MM.1S (cell line): Measurements from ENCODE around the gene ZNF648.

Source experiments
- DNase-seq: peaks from one replicate; pipeline ENCODE4 v3.0.0-alpha.2; 2015
- H2AFZ ChIP-seq: fragments of 300-600 bp; sonication (generic); 2 replicates; pipeline ENCODE4 v1.6.0; 2016; ENCODE audit warnings: antibody characterized with exemption, low read length
- H3F3A ChIP-seq: fragments of 300-600 bp; sonication (generic); 2 replicates; pipeline ENCODE4 v1.6.1; 2016; ENCODE audit warnings: mild to moderate bottlenecking, antibody characterized with exemption, low read length, moderate library complexity, mixed read lengths; ENCODE audit not compliant: insufficient read depth
- H3K27ac ChIP-seq: fragments of 300-600 bp; sonication (generic); 2 replicates; pipeline ENCODE4 v1.5.1; 2016; ENCODE audit warnings: mild to moderate bottlenecking, low read length
- H3K27me3 ChIP-seq: fragments of 300-600 bp; sonication (generic); replicated peaks from 2 replicates; pipeline ENCODE4 v1.6.0; 2016; ENCODE audit warnings: low read length; ENCODE audit not compliant: insufficient read depth
- H3K36me3 ChIP-seq: fragments of 300-600 bp; sonication (generic); replicated peaks from 2 replicates; pipeline ENCODE4 v1.6.1; 2016; ENCODE audit warnings: mild to moderate bottlenecking, low read length, mixed read lengths; ENCODE audit not compliant: insufficient read depth
- H3K4me1 ChIP-seq: fragments of 300-600 bp; sonication (generic); 2 replicates; pipeline ENCODE4 v1.6.1; 2016; ENCODE audit warnings: low read length, mixed read lengths
- H3K4me2 ChIP-seq: fragments of 300-600 bp; sonication (generic); 2 replicates; pipeline ENCODE4 v1.6.0; 2016; ENCODE audit warnings: low read depth, low read length
- H3K4me3 ChIP-seq: fragments of 300-600 bp; sonication (generic); 2 replicates; pipeline ENCODE4 v1.5.1; 2016; ENCODE audit warnings: low read length, mixed read lengths
- H3K79me2 ChIP-seq: fragments of 300-600 bp; sonication (generic); 2 replicates; pipeline ENCODE4 v1.6.1; 2016; ENCODE audit warnings: mixed run types, low read length, mixed read lengths
- H3K9ac ChIP-seq: fragments of 300-600 bp; sonication (generic); 2 replicates; pipeline ENCODE4 v1.6.1; 2016; ENCODE audit warnings: low read length, mixed read lengths
- H3K9me2 ChIP-seq: fragments of 300-600 bp; sonication (generic); replicated peaks from 2 replicates; pipeline ENCODE4 v1.6.1; 2016; ENCODE audit warnings: mild to moderate bottlenecking, low read length, mixed read lengths; ENCODE audit not compliant: insufficient read depth
- H3K9me3 ChIP-seq: fragments of 300-600 bp; sonication (generic); replicated peaks from 2 replicates; pipeline ENCODE4 v1.6.1; 2016; ENCODE audit warnings: mild to moderate bottlenecking, low read length, mixed read lengths; ENCODE audit not compliant: insufficient read depth
- H4K20me1 ChIP-seq: fragments of 300-600 bp; sonication (generic); 2 replicates; pipeline ENCODE4 v1.6.1; 2016; ENCODE audit warnings: mild to moderate bottlenecking, low read length, moderate library complexity, mixed read lengths; ENCODE audit not compliant: insufficient read depth
- CTCF ChIP-seq: fragments of 300-600 bp; sonication (generic); IDR thresholded peaks from 2 replicates; pipeline ENCODE4 v1.5.1; 2016; ENCODE audit warnings: antibody characterized with exemption, low read length, mixed read lengths
- EZH2 ChIP-seq: fragments of 300-600 bp; sonication (generic); optimal IDR thresholded peaks from 2 replicates; pipeline ENCODE3; 2017; ENCODE audit warnings: low read depth, mild to moderate bottlenecking, antibody characterized with exemption, low read length, mixed read lengths
- EZH2phosphoT487 ChIP-seq: fragments of 300-600 bp; sonication (generic); IDR thresholded peaks from 2 replicates; pipeline ENCODE4 v1.6.1; 2018; ENCODE audit warnings: antibody characterized with exemption, low read length

The ZNF648 gene

DNA sequence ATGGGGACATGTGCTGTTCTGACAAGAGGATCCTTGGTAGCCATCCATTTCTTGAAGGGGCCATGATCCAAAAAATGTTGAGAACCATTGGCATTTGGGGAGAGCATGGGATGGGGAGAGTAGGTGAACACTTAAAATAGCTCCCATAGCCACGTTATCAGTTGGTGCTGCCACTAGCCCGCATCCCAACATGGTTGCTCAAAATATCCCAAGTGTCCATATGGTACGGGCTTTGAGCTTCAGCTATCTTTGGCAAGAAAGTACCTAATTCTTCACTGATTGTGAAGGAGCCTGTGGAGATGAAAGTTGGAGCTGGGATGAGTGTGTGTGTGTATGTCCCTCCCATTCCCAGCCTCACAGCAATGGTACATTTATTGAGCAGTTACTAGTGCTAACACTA lies 3.1 kb upstream of the ZNF648 start:
- Histone ChIP-seq H3K9me3 (no peaks in the 10 kb centered on the region), H2AFZ (no peak overlapping the region), H3K4me3 (no peak overlapping the region), H3K27me3 (no peaks in the 10 kb centered on the region), H3K79me2 (no peaks in the 10 kb centered on the region), H3F3A (no peaks in the 10 kb centered on the region), H3K9ac (no peak overlapping the region), H3K4me2 (no peak overlapping the region), H3K36me3 (no peaks in the 10 kb centered on the region), H3K27ac (no peak overlapping the region), H4K20me1 (no peaks in the 10 kb centered on the region), H3K4me1 (no peaks in the 10 kb centered on the region), H3K9me2 (no peaks in the 10 kb centered on the region)
- no peak for DNase-seq
- TF ChIP-seq EZH2 (no peak), CTCF (no peak), EZH2phosphoT487 (no peak)

DNA sequence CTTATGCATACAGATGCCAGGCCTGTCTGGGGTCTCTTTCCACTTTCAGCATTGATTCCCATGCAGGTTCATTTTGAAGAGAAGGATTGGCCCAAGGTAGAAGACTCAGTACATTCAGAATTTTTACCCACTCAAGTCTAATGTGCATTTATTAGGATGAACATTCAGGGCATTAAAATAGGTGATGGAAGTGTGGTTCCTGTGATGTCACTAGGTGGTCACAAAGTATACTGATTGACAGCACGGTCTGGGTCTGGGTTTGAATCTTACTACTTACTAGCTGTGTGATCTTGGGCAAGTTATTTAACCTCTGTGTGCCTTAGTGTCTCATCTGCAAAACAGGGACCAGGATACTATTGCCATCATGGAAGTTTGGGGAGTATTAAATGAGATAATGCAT lies 711 bp upstream of the ZNF648 start:
- H3K36me3 ChIP-seq = no peaks in the 10 kb centered on the region
- no peak for TF ChIP-seq EZH2phosphoT487
- no peak for TF ChIP-seq CTCF
- no peak for TF ChIP-seq EZH2
- H3K4me2 ChIP-seq = no peak overlapping the region
- H3F3A ChIP-seq = no peaks in the 10 kb centered on the region
- no peak overlapping the region for H3K4me3 ChIP-seq
- no peak for DNase-seq
- H2AFZ ChIP-seq = no peak overlapping the region
- H3K9ac ChIP-seq = no peak overlapping the region
- H3K9me2 ChIP-seq = no peaks in the 10 kb centered on the region
- H3K4me1 ChIP-seq = no peaks in the 10 kb centered on the region
- H3K9me3 ChIP-seq = no peaks in the 10 kb centered on the region
- H3K79me2 ChIP-seq = no peaks in the 10 kb centered on the region
- H3K27ac ChIP-seq = no peak overlapping the region
- no peaks in the 10 kb centered on the region for H4K20me1 ChIP-seq
- no peaks in the 10 kb centered on the region for H3K27me3 ChIP-seq

- H3F3A ChIP-seq = no peaks in the 10 kb centered on the region
- no peak for DNase-seq
- H2AFZ ChIP-seq = no peak overlapping the region
- H3K4me1 ChIP-seq = no peaks in the 10 kb centered on the region
- no peak overlapping the region for H3K4me3 ChIP-seq
- H3K79me2 ChIP-seq = no peaks in the 10 kb centered on the region
- no peaks in the 10 kb centered on the region for H4K20me1 ChIP-seq
- H3K36me3 ChIP-seq = no peaks in the 10 kb centered on the region
- H3K9me3 ChIP-seq = no peaks in the 10 kb centered on the region
- TF ChIP-seq CTCF (no peak), EZH2phosphoT487 (no peak), EZH2 (no peak)
- H3K4me2 ChIP-seq = no peak overlapping the region
- H3K9ac ChIP-seq = no peak overlapping the region
- no peaks in the 10 kb centered on the region for H3K27me3 ChIP-seq
- no peak overlapping the region for H3K27ac ChIP-seq
- no peaks in the 10 kb centered on the region for H3K9me2 ChIP-seq
Observed at GRCh38 chr1:182060877-182061276, 635 bp downstream of the ZNF648 start.

- H3K79me2 ChIP-seq = no peaks in the 10 kb centered on the region
- H3K27me3 ChIP-seq = no peaks in the 10 kb centered on the region
- H3K9ac ChIP-seq = no peak overlapping the region
- DNase-seq = no peak
- no peaks in the 10 kb centered on the region for H3K36me3 ChIP-seq
- no peaks in the 10 kb centered on the region for H3K9me3 ChIP-seq
- H3K27ac ChIP-seq = no peak overlapping the region
- H3K9me2 ChIP-seq = no peaks in the 10 kb centered on the region
- no peaks in the 10 kb centered on the region for H3F3A ChIP-seq
- no peak overlapping the region for H3K4me2 ChIP-seq
- TF ChIP-seq EZH2 (no peak), EZH2phosphoT487 (no peak), CTCF (no peak)
- no peak overlapping the region for H3K4me3 ChIP-seq
- H3K4me1 ChIP-seq = no peaks in the 10 kb centered on the region
- no peak overlapping the region for H2AFZ ChIP-seq
- no peaks in the 10 kb centered on the region for H4K20me1 ChIP-seq
Observed at GRCh38 chr1:182059936-182060335, 1.6 kb downstream of the ZNF648 start.
